Fibroblast of skin of left biceps (primary cell): ENCODE data around the gene THOC5.

ENCODE experiments used
- DNase-seq, 2 experiments: peaks; one replicate each; pipeline ENCODE4 v3.0.0-alpha.2; 2013; ENCODE audit warnings: low read depth in 2 of 2

The THOC5 gene

GRCh38 chr22:29476116-29476515, 77.4 kb downstream of the THOC5 start:
- no peak for DNase-seq

- no peak for DNase-seq
Observed at GRCh38 chr22:29475550-29475949, 78.0 kb downstream of the THOC5 start.

GRCh38 chr22:29473001-29473400, 80.6 kb downstream of the THOC5 start:
- DNase-seq: no peak

- peak in 1 of 2 experiments; percentile 3 for DNase-seq
Observed at GRCh38 chr22:29470159-29470855, 83.2 kb downstream of the THOC5 start.

- no peak for DNase-seq
Observed at GRCh38 chr22:29469755-29470154, 83.8 kb downstream of the THOC5 start.

- no peak for DNase-seq
Observed at GRCh38 chr22:29464581-29464980, 89.0 kb downstream of the THOC5 start.

- no peak for DNase-seq
Observed at GRCh38 chr22:29463629-29464028, 89.9 kb downstream of the THOC5 start.

- no peak for DNase-seq
Observed at GRCh38 chr22:29461263-29461662, 92.3 kb downstream of the THOC5 start.

GRCh38 chr22:29459773-29460172, 93.8 kb downstream of the THOC5 start:
- no peak for DNase-seq

GRCh38 chr22:29458551-29458950, 95.0 kb downstream of the THOC5 start:
- DNase-seq: no peak

GRCh38 chr22:29457730-29458129, 95.8 kb downstream of the THOC5 start:
- no peak for DNase-seq

- peak; percentile 20 to 33 for DNase-seq
Observed at GRCh38 chr22:29456211-29456671, 97.3 kb downstream of the THOC5 start.
